Cerebellar cortex (tissue), 1 donor: ENCODE measurements around the gene CYP27B1.

Experiments
- DNase-seq: peaks from one replicate; pipeline ENCODE4 v3.0.0-alpha.2; 2015; ENCODE audit warnings: low spot score

Gene CYP27B1

DNA sequence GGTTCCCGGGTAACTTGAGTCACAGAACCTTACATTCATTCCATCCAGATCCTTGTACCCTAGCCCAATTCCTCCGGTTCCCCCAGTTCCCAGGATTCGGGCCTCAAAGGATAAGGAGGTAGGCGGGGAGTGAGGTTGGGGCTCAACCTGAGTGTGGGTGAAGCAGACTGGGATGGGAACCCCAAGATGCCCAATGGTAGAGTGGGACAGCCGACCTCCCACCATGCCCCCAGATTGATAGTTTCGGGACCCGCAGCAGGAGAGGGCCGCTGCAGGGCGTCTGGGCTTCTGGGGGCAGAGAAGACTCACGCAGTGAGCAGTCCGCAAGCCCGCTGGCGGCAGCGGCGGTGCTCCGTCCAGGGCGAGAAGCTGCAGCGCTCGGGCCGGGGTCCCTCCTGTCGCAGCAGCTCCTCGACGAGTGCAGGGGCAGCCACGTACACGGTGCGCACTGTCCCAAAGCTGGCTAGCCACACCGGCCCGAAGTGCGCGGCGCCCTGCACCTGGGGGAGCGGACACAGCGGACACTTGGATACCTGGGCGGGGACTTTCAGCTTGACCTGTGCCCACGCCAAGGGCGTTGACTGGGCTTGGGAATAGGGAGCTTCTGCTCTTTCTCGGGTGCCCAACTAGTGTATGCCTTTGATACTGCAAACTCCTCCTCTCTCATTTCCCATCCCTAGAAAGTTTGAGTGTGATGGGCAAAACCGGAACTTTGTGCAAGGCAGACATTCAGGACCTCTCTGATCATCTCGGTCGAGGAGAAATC, 997 bp downstream of the CYP27B1 start:
- DNase-seq: no peak

GRCh38 chr12:57765003-57765697, 1.7 kb downstream of the CYP27B1 start:
- no peak for DNase-seq

DNA sequence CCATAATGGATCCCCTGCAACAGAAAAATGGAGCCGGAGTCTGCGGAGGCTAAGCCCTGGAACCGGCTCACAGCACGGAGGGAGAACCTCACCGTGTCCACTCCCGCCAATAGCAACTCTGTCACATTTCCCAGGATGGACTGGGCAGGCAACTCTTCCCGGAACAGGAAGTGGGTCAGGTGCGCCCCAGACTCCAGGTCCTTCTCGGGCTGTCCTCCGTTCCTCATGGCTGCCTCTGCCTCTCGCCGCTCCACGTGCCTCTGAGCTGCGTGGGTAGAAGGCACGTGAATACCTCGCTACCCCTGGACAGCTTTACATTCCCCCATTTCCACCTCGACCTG, 2.2 kb downstream of the CYP27B1 start:
- no peak for DNase-seq

- DNase-seq: no peak
Observed at GRCh38 chr12:57763881-57764661, 2.8 kb downstream of the CYP27B1 start.

- no peak for DNase-seq
Observed at GRCh38 chr12:57762463-57762862, 4.4 kb downstream of the CYP27B1 start.

GRCh38 chr12:57761391-57761998, 5.4 kb downstream of the CYP27B1 start:
- no peak for DNase-seq

DNA sequence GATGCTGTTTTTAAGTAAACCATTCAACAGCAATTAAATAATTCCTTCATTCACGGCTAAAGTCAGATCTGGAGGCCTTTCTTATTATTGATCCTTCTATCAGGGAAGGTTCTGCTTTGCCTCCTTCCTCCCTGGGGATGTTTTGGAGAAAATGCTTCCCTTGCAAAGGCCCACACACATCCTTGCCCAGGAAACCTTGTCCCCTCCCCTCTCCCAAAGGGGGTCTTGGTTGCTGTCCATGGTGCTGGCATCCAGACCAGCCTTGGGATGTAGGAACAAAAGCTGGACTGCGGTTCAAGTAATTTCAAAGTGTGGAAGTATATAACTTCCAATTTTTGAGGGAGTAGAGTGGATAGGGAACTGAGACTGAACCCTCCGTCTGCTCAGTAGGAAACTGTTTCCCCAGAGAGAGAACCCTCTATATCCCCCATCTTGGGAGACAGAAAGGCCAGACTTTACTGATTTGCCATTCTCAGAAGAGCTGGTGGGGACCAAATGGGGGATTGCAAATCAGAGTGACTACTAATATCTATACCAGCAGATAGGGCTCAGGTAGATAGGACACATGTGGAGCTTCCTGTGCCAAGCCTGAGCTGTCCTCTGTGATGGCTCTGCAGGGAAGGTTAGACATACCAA, 6.4 kb downstream of the CYP27B1 start:
- DNase-seq: no peak

- peak; percentile 53 for DNase-seq
Observed at GRCh38 chr12:57759360-57759980, 7.4 kb downstream of the CYP27B1 start.

- no peak for DNase-seq
Observed at GRCh38 chr12:57758552-57759359, 8.1 kb downstream of the CYP27B1 start.

- no peak for DNase-seq
Observed at GRCh38 chr12:57757771-57758170, 9.1 kb downstream of the CYP27B1 start.

DNA sequence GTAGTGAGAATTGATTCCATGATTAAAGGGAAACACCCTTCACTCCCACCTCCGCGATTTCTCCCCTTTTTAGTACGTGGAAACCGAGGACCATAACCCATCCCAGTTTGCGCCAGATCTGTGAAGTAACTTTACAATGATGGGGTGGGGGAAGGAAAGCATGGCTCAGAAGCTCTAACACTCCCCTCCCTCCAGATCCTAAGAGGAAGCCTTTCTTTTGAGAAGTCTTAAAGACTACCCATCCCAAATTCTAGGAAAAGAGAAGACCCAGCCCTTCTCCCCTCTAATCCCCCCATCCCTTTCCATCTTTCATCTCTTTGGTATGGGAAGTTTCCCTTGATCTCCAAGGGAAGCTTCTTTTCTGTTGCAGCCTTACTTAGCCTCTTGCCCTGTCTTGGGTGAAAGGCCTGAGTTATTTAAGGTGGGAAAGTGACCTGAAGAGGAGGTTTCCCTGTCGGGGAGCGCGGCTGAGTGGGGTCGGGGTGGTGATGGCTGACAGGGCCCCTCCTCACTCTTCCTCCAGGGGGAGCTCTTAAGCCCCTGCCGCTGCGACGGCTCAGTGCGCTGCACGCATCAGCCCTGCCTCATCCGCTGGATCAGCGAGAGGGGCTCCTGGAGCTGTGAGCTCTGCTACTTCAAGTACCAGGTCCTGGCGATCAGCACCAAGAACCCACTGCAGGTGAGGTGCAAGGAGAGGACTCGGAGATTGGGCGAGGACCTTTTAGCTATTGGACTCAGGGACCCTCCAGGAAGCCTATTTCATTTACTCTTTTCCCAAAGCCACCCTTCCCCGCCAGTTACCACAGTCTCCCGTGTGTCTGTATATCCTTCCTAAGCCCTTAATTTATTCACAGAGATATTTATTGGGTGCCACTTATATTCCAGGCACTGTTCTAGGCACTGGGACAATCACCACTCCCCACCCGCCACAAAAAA, 10.2 kb downstream of the CYP27B1 start:
- no peak for DNase-seq

GRCh38 chr12:57755454-57756372, 11.2 kb downstream of the CYP27B1 start:
- DNase-seq: no peak

DNA sequence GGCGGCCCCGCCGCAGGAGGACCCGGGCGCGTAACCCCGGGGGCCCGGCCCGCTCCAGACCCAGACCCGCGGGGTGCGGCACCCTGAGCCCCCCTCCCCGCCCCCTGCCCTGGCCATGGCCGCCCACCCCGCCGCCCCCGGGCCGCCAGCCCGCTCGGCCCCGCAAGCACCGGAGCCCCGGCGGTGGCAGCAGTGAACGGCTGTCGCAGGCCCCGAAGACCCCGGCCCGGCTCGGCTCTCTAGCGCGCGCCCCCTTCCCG, 11.8 kb downstream of the CYP27B1 start:
- DNase-seq: no peak

GRCh38 chr12:57754411-57755193, 12.3 kb downstream of the CYP27B1 start, which contains the start of gene MARCHF9:
Gene MARCHF9, plus strand, starts transcription at chr12:57755103. Its CDS starts 426 bp downstream, at chr12:57755529.
- DNase-seq: peak; percentile 85

DNA sequence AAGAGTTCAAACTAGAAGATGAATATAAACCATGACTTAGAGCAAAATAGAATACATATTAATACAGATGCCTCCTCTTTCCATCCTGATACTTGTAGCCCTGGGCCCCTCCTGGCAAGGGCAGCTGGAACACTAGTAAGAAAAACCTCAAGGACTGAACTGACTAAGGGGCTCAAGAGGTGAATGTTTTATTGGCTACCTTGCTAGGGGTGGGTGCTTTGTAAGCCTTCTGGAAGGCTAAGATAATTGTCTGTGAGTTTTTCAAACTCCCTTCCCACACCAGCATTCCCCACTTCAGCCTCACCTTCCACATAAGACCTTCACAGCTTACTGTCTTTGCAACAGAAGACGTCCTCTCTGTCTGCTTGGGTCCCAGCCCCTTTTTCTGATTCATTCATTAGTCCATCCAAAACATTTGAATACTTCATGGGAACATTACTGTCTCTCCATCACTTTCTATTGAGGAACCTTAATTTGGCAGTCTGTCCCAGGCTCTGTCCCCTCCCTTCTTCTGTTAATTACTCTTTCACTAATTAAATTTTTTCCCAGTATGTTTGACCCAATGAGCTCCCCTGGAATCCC, 13.0 kb downstream of the CYP27B1 start:
- DNase-seq: no peak

DNA sequence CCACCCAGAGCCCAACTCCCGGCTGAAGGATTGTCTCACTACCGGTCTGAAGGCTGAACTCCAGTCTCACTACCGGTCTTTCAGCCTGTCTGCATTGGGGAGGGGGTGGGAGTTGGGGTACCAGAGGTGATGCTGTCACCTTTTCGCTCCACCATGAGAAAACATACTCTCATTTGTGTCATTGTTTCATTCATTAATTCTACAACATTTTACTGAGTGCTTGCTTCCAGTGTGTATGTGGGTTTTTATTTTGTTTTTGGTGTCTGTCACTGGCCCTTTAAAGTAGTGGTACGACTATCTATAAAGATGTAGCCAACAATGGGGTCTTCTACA, 14.2 kb downstream of the CYP27B1 start:
- no peak for DNase-seq
